Vein endothelial cell (primary cell): ENCODE results near the gene MAGEB3. TPM values are rescaled to one million over a fixed set of nuclear protein-coding genes. Genes with fewer than 3 reads are reported as not detected.

Experiments
- total RNA-seq: library from RNA; depleted of rRNA; stranded (reverse); fragments of >200 nt; gene quantifications from 2 replicates; pipeline ENCODE4 v1.2.3, GENCODE V29; 2012

Gene MAGEB3, protein sequence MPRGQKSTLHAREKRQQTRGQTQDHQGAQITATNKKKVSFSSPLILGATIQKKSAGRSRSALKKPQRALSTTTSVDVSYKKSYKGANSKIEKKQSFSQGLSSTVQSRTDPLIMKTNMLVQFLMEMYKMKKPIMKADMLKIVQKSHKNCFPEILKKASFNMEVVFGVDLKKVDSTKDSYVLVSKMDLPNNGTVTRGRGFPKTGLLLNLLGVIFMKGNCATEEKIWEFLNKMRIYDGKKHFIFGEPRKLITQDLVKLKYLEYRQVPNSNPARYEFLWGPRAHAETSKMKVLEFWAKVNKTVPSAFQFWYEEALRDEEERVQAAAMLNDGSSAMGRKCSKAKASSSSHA
- total RNA-seq, result not detected in 2 replicates

GRCh38 chrX:30230395-30230794 is at the start of gene MAGEB3:
Gene MAGEB3 (plus strand): TSS chrX:30230657. CDS start chrX:30235925, 5,268 bp downstream.

DNA sequence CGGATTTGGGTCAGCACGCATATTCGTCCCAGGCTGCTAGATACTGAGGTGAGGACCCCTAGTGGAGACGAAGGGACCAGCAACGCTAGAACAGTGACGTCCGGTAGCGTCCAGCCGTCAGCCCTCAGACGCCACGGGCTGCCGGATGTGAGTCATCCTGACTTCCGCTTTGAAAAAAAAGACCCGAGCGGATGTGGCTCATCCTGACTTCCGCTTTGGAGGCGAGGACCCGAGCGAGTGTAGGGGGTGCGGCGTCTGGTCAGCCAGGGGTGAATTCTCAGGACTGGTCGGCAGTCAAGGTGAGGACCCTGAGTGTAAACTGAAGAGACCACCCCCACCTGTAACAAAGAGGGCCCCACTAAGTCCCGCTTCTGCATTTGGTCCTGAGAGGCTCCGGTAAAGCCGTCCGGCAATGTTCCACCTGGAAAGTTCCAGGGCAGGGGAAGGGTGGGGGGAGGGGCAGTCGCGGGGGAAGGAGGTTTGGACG is 15.1 kb upstream of the MAGEB3 start, which contains the start of gene MAGEB2:
MAGEB2 (plus strand) TSS at position 207 of the 487 bp plus-strand sequence. CDS start 3,018 bp downstream, outside the sequence.

GRCh38 chrX:30241724-30242415 is 11.4 kb downstream of the MAGEB3 start, which contains the start of gene MAGEB4:
Gene MAGEB4 (plus strand): TSS chrX:30242000. CDS start chrX:30242136, 136 bp downstream.

GRCh38 chrX:30246769-30247489 is 16.5 kb downstream of the MAGEB3 start, which contains the start of gene MAGEB1:
Gene MAGEB1 (plus strand): TSS chrX:30247146. CDS start chrX:30250494, 3,348 bp downstream.

Other genes with a start within 250 kb of the MAGEB3 start
- not detected in 2 replicates for gene MAGEB2, start 15.1 kb upstream of the MAGEB3 start, total RNA-seq
- not detected in 2 replicates for gene MAGEB4, start 11.3 kb downstream of the MAGEB3 start, total RNA-seq
- not detected in 2 replicates for gene MAGEB1, start 16.5 kb downstream of the MAGEB3 start, total RNA-seq
- gene NR0B1, start 78.7 kb downstream of the MAGEB3 start, total RNA-seq, result not detected in 2 replicates